Natural killer cell treated with Interleukin-12 subunit alpha and Interleukin-12 subunit beta and Interleukin-15 and Interleukin-18, amount 100 ng/mL, for 72 hours (primary cell): ENCODE results near the gene MICU1. TPM values are rescaled to one million over a fixed set of nuclear protein-coding genes. Genes with fewer than 3 reads are reported as not detected.
"Not testable (repeated sequence)": the region's sequence is repeated elsewhere in the genome, so short reads cannot be mapped to it uniquely, and the experiment has no call there.

Source experiments
- ATAC-seq, 2 donors: fragments of 150-1000 bp; cut with Tn5 transposase in 1 of 2; sonication (Bioruptor Pico), chemical (Tn5 transposase) in 1 of 2; 2 replicates each; pipeline ENCODE4 v1.10.0; 2021
- DNase-seq: peaks from one replicate; pipeline ENCODE4 v3.0.0; 2022; ENCODE audit warnings: low spot score
- H3K27ac Mint-ChIP-seq, 2 donors: 1 replicate in 1 of 2; 2 replicates in 1 of 2; pipeline ENCODE4 v1.8.0; 2022; ENCODE audit warnings: mixed read lengths in 2 of 2, mild to moderate bottlenecking in 1 of 2, moderate library complexity in 1 of 2
- H3K27me3 Mint-ChIP-seq, 2 donors: 1 replicate in 1 of 2; 2 replicates in 1 of 2; pipeline ENCODE4 v1.8.0; 2022; ENCODE audit warnings: mixed read lengths in 2 of 2
- H3K36me3 Mint-ChIP-seq: one replicate; pipeline ENCODE4 v1.8.0; 2022; ENCODE audit warnings: mixed read lengths
- H3K4me1 Mint-ChIP-seq, 2 donors: 1 replicate in 1 of 2; 2 replicates in 1 of 2; pipeline ENCODE4 v1.8.0; 2022; ENCODE audit warnings: low read depth in 2 of 2, mixed read lengths in 2 of 2, mild to moderate bottlenecking in 1 of 2
- H3K4me3 Mint-ChIP-seq: one replicate; pipeline ENCODE4 v1.8.0; 2022; ENCODE audit warnings: mixed read lengths
- H3K9me3 Mint-ChIP-seq: 2 replicates; pipeline ENCODE4 v1.8.0; 2022; ENCODE audit warnings: mixed read lengths
- total RNA-seq, 2 donors: library from RNA; stranded (reverse); gene quantifications; one replicate each; pipeline ENCODE4 v1.2.3, GENCODE V29; 2022

The MICU1 gene
- total RNA-seq, 2 donors from 2014 or later: 40.8 to 43.0 TPM

- Mint-ChIP-seq H3K36me3 (peaks cover 10% of the 10 kb centered on the region), H3K4me3 (no peak overlapping the region), H3K27ac (no peak overlapping the region), H3K27me3 (no peaks in the 10 kb centered on the region), H3K9me3 (no peaks in the 10 kb centered on the region), H3K4me1 (no peaks in the 10 kb centered on the region)
- DNase-seq: no peak
- no peak for ATAC-seq
These were observed 126.2 kb downstream of the MICU1 start for GRCh38 chr10:72499701-72500100.

- ATAC-seq (no peak), DNase-seq (no peak)
- Mint-ChIP-seq H3K9me3 (no peaks in the 10 kb centered on the region), H3K27me3 (no peaks in the 10 kb centered on the region), H3K4me1 (no peaks in the 10 kb centered on the region), H3K4me3 (no peak overlapping the region), H3K36me3 (no peaks in the 10 kb centered on the region), H3K27ac (no peak overlapping the region)
These were observed 134.9 kb downstream of the MICU1 start for GRCh38 chr10:72490951-72491350.

- Mint-ChIP-seq H3K4me1 (no peaks in the 10 kb centered on the region), H3K4me3 (no peak overlapping the region), H3K9me3 (no peaks in the 10 kb centered on the region), H3K36me3 (no peaks in the 10 kb centered on the region), H3K27ac (no peak overlapping the region), H3K27me3 (no peaks in the 10 kb centered on the region)
- DNase-seq: no peak
- no peak for ATAC-seq
These were observed 138.4 kb downstream of the MICU1 start for GRCh38 chr10:72487521-72487920.

GRCh38 chr10:72487116-72487515, 138.8 kb downstream of the MICU1 start:
- ATAC-seq: no peak
- no peak overlapping the region for H3K27ac Mint-ChIP-seq
- H3K9me3 Mint-ChIP-seq: no peaks in the 10 kb centered on the region
- H3K27me3 Mint-ChIP-seq: no peaks in the 10 kb centered on the region
- H3K36me3 Mint-ChIP-seq: no peaks in the 10 kb centered on the region
- no peak overlapping the region for H3K4me3 Mint-ChIP-seq
- no peaks in the 10 kb centered on the region for H3K4me1 Mint-ChIP-seq
- no peak for DNase-seq

GRCh38 chr10:72485701-72486100, 140.2 kb downstream of the MICU1 start:
- no peaks in the 10 kb centered on the region for H3K27me3 Mint-ChIP-seq
- no peaks in the 10 kb centered on the region for H3K36me3 Mint-ChIP-seq
- no peaks in the 10 kb centered on the region for H3K9me3 Mint-ChIP-seq
- H3K4me1 Mint-ChIP-seq: no peaks in the 10 kb centered on the region
- ATAC-seq: no peak
- H3K4me3 Mint-ChIP-seq: no peak overlapping the region
- DNase-seq: no peak
- H3K27ac Mint-ChIP-seq: no peak overlapping the region

- DNase-seq (no peak), ATAC-seq (no peak)
- Mint-ChIP-seq H3K27me3 (no peaks in the 10 kb centered on the region), H3K9me3 (no peaks in the 10 kb centered on the region), H3K4me3 (no peak overlapping the region), H3K4me1 (no peaks in the 10 kb centered on the region), H3K27ac (no peak overlapping the region), H3K36me3 (no peaks in the 10 kb centered on the region)
These were observed 141.4 kb downstream of the MICU1 start for GRCh38 chr10:72484521-72484920.

- no peak overlapping the region for H3K4me3 Mint-ChIP-seq
- H3K27ac Mint-ChIP-seq: no peak overlapping the region
- H3K9me3 Mint-ChIP-seq: no peaks in the 10 kb centered on the region
- no peaks in the 10 kb centered on the region for H3K27me3 Mint-ChIP-seq
- DNase-seq (no peak), ATAC-seq (peak in 1 of 2 donors; percentile 48)
- no peaks in the 10 kb centered on the region for H3K36me3 Mint-ChIP-seq
- no peaks in the 10 kb centered on the region for H3K4me1 Mint-ChIP-seq
These were observed 142.4 kb downstream of the MICU1 start for GRCh38 chr10:72483471-72483870.

GRCh38 chr10:72480861-72481260, 145.0 kb downstream of the MICU1 start:
- H3K36me3 Mint-ChIP-seq: no peaks in the 10 kb centered on the region
- no peaks in the 10 kb centered on the region for H3K9me3 Mint-ChIP-seq
- no peak overlapping the region for H3K4me3 Mint-ChIP-seq

GRCh38 chr10:72477463-72477862, 148.4 kb downstream of the MICU1 start:
- no peaks in the 10 kb centered on the region for H3K27me3 Mint-ChIP-seq
- H3K9me3 Mint-ChIP-seq: no peaks in the 10 kb centered on the region
- H3K27ac Mint-ChIP-seq: no peak overlapping the region
- ATAC-seq (no peak), DNase-seq (no peak)
- H3K36me3 Mint-ChIP-seq: peaks cover 6% of the 10 kb centered on the region
- no peak overlapping the region for H3K4me3 Mint-ChIP-seq
- H3K4me1 Mint-ChIP-seq: no peaks in the 10 kb centered on the region

More at GRCh38 chr10:72480861-72481260, 145.0 kb downstream of the MICU1 start:
- ATAC-seq: no peak
- no peaks in the 10 kb centered on the region for H3K4me1 Mint-ChIP-seq
- H3K27me3 Mint-ChIP-seq: no peaks in the 10 kb centered on the region
- H3K27ac Mint-ChIP-seq: no peak overlapping the region
- DNase-seq: no peak

GRCh38 chr10:72472306-72472705, 153.6 kb downstream of the MICU1 start:
- Mint-ChIP-seq H3K4me3 (no peak overlapping the region), H3K36me3 (peaks cover 6% of the 10 kb centered on the region), H3K4me1 (no peaks in the 10 kb centered on the region), H3K27ac (no peak overlapping the region), H3K9me3 (no peaks in the 10 kb centered on the region), H3K27me3 (no peaks in the 10 kb centered on the region)
- no peak for ATAC-seq
- no peak for DNase-seq

- no peak for ATAC-seq
- no peaks in the 10 kb centered on the region for H3K4me1 Mint-ChIP-seq
- DNase-seq: no peak
- no peak overlapping the region for H3K4me3 Mint-ChIP-seq
- H3K27me3 Mint-ChIP-seq: no peaks in the 10 kb centered on the region
- H3K36me3 Mint-ChIP-seq: peaks cover 6% of the 10 kb centered on the region
- H3K9me3 Mint-ChIP-seq: no peaks in the 10 kb centered on the region
- H3K27ac Mint-ChIP-seq: no peak overlapping the region
These were observed 155.2 kb downstream of the MICU1 start for GRCh38 chr10:72470666-72471065.

GRCh38 chr10:72467064-72467463, 158.8 kb downstream of the MICU1 start:
- H3K4me1 Mint-ChIP-seq, H3K27me3 Mint-ChIP-seq, ATAC-seq, H3K4me3 Mint-ChIP-seq, H3K36me3 Mint-ChIP-seq, H3K9me3 Mint-ChIP-seq, H3K27ac Mint-ChIP-seq, DNase-seq: not testable (repeated sequence)

- Mint-ChIP-seq H3K27ac (no peak overlapping the region), H3K36me3 (no peaks in the 10 kb centered on the region), H3K4me1 (no peaks in the 10 kb centered on the region), H3K9me3 (no peaks in the 10 kb centered on the region), H3K27me3 (no peaks in the 10 kb centered on the region), H3K4me3 (no peak overlapping the region)
- ATAC-seq (no peak), DNase-seq (no peak)
These were observed 159.9 kb downstream of the MICU1 start for GRCh38 chr10:72466018-72466417.

GRCh38 chr10:72464438-72464837, 161.4 kb downstream of the MICU1 start:
- H3K4me3 Mint-ChIP-seq: no peak overlapping the region
- no peaks in the 10 kb centered on the region for H3K27me3 Mint-ChIP-seq
- no peak overlapping the region for H3K27ac Mint-ChIP-seq
- H3K9me3 Mint-ChIP-seq: no peaks in the 10 kb centered on the region
- no peak for ATAC-seq
- no peak for DNase-seq
- H3K36me3 Mint-ChIP-seq: no peaks in the 10 kb centered on the region
- no peaks in the 10 kb centered on the region for H3K4me1 Mint-ChIP-seq

- Mint-ChIP-seq H3K4me1 (no peaks in the 10 kb centered on the region), H3K36me3 (no peaks in the 10 kb centered on the region), H3K27ac (no peak overlapping the region), H3K9me3 (no peaks in the 10 kb centered on the region), H3K4me3 (no peak overlapping the region), H3K27me3 (no peaks in the 10 kb centered on the region)
- ATAC-seq (no peak), DNase-seq (no peak)
These were observed 163.6 kb downstream of the MICU1 start for GRCh38 chr10:72462261-72462660.
